ENCODE measurements around the gene APOLD1. TPM values are rescaled to one million over a fixed set of nuclear protein-coding genes. Genes with fewer than 3 reads are reported as not detected.
"Not testable (repeated sequence)": the region's sequence is repeated elsewhere in the genome, so short reads cannot be mapped to it uniquely, and the experiment has no call there.

The APOLD1 gene
- total RNA-seq (ENCODE audit: low replicate concordance) = 7.4 and 11.8 TPM in 2 replicates

GRCh38 chr12:12784911-12785814 is at the start of gene APOLD1:
Gene APOLD1, plus strand, starts transcription at chr12:12785659. Its CDS starts 33 bp downstream, at chr12:12785692.
- no peak within 1 kb of the TSS for H3K9ac ChIP-seq
- no peak within 1 kb of the TSS for H3K4me3 ChIP-seq
- Mint-ChIP-seq H3K4me3 (peak within 1 kb of the TSS; percentile 78), H3K36me3 (peaks cover 15% of the 10 kb centered on the region), H3K4me1 (peaks cover 49% of the 10 kb centered on the region), H3K27me3 (ENCODE audit: insufficient read depth, low read depth) (peaks cover 7% of the 10 kb centered on the region), H3K27ac (peak within 1 kb of the TSS; percentile 98), H3K9me3 (peaks cover 7% of the 10 kb centered on the region)
- H2AFZ ChIP-seq (replicated peaks) = peak within 1 kb of the TSS; percentile 4
- H3K27ac ChIP-seq = no peak within 1 kb of the TSS
- H3F3A ChIP-seq (ENCODE audit: low read depth) = peaks cover 26% of the 10 kb centered on the region
- H3K4me1 ChIP-seq = peaks cover 24% of the 10 kb centered on the region
- no peaks in the 10 kb centered on the region for H3K9me3 ChIP-seq (ENCODE audit: low read depth)
- H4K20me1 ChIP-seq (ENCODE audit: low read depth) = no peaks in the 10 kb centered on the region
- H3K79me2 ChIP-seq (ENCODE audit: low read depth) = no peaks in the 10 kb centered on the region
- DNase-seq (ENCODE audit: low spot score) = peak; percentile 17
- H3K4me2 ChIP-seq = peak within 1 kb of the TSS; percentile 56
- TF ChIP-seq EZH2phosphoT487 (IDR thresholded peaks at IDR 0.05) (no peak), EZH2 (IDR thresholded peaks at IDR 0.05) (no peak), CTCF (IDR thresholded peaks at IDR 0.05) (no peak)
- peaks cover 29% of the 10 kb centered on the region for H3K27me3 ChIP-seq
- H3K36me3 ChIP-seq = no peaks in the 10 kb centered on the region

DNA sequence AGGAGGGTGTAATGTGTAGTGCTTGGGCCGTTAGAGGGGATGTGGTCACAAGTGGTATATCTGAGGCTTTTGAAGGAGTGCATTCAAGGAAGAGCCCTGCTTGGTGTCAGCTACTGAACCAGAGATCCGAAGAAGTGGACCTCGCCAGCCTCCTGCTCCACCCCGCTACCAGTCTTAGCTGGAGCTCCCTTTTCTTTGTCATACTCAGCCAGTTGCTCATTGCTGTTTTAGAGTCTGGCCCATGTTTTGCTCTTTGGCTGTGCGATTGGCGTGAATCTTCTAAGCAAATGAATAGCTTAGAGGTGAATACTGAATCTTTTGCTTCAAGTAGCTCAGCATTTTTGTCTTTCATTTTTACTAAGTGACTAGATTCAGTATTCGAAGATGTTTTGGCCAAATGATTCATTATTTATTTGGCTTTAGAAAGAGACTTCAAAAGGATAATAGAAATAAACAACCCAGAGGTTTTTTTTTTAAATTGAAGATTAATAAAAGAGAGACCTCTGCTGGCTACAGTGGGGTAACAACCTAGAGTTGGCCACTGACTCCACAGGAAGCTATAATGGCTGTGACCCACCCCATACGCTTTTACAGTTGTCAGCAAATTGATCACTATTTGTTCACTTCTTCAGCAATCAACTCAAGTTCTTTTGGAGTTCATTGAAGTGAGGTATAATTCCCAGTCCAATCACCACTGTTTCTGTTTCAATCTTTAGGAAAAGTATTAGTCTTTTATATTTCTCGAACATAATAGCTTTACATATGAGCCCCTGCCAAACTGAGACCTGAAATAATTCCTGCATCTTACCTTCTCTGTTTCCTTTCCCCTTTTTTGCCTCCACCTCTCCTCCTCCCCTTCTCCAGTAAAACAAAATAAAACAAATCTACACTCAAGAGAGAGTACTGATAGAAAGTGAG is 48.4 kb upstream of the APOLD1 start:
- Mint-ChIP-seq H3K4me1 (peaks cover 27% of the 10 kb centered on the region), H3K27me3 (ENCODE audit: insufficient read depth, low read depth) (peaks cover 3% of the 10 kb centered on the region), H3K27ac (peak overlapping the region; percentile 16), H3K36me3 (peaks cover under 1% of the 10 kb centered on the region), H3K9me3 (no peaks in the 10 kb centered on the region), H3K4me3 (no peak overlapping the region)
- peak overlapping the region; percentile 38 for H3K4me2 ChIP-seq
- peak; percentile 32 for DNase-seq (ENCODE audit: low spot score)
- H3K79me2 ChIP-seq (ENCODE audit: low read depth) = no peaks in the 10 kb centered on the region
- peak overlapping the region; percentile 47 for H3K27ac ChIP-seq
- TF ChIP-seq CTCF (IDR thresholded peaks at IDR 0.05) = peak; percentile 59
- no peak for TF ChIP-seq EZH2 (IDR thresholded peaks at IDR 0.05)
- H2AFZ ChIP-seq (replicated peaks) = no peak overlapping the region
- H3F3A ChIP-seq (ENCODE audit: low read depth) = peaks cover 22% of the 10 kb centered on the region
- H3K4me1 ChIP-seq = peaks cover 14% of the 10 kb centered on the region
- no peaks in the 10 kb centered on the region for H4K20me1 ChIP-seq (ENCODE audit: low read depth)
- no peak overlapping the region for H3K4me3 ChIP-seq
- H3K9ac ChIP-seq = no peak overlapping the region
- no peaks in the 10 kb centered on the region for H3K36me3 ChIP-seq
- H3K27me3 ChIP-seq = no peaks in the 10 kb centered on the region
- no peaks in the 10 kb centered on the region for H3K9me3 ChIP-seq (ENCODE audit: low read depth)

DNA sequence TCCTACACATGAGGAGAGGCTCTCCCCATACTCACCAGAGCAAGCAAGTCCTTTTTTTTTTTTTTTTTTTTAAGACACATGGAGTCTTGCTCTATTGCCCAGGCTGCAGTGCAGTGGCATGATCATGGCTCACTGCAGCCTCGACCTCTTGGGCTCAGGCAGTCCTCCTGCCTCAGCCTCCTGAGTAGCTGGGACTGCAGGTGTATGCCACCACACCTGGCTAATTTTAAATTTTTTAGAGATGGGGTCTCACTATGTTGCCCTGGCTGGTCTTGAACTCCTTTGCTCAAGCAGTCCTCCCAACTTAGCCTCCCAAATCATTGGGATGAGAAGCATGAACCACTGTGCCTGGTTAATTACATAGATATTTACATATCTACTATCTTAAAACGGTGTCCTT is 47.3 kb upstream of the APOLD1 start:
- not testable (repeated sequence) for H3K4me3 ChIP-seq; H3K36me3 ChIP-seq; H3K36me3 Mint-ChIP-seq; H3K9me3 ChIP-seq (ENCODE audit: low read depth); H4K20me1 ChIP-seq (ENCODE audit: low read depth); H3K27me3 ChIP-seq; H3K9me3 Mint-ChIP-seq; H3K79me2 ChIP-seq (ENCODE audit: low read depth); H3K27me3 Mint-ChIP-seq (ENCODE audit: insufficient read depth, low read depth); H3K4me2 ChIP-seq; DNase-seq (ENCODE audit: low spot score); H2AFZ ChIP-seq (replicated peaks); H3K9ac ChIP-seq; H3K4me3 Mint-ChIP-seq; H3K27ac Mint-ChIP-seq; H3K27ac ChIP-seq
- Histone ChIP-seq H3K4me1 (peaks cover 14% of the 10 kb centered on the region), H3F3A (ENCODE audit: low read depth) (peaks cover 22% of the 10 kb centered on the region)
- H3K4me1 Mint-ChIP-seq = peaks cover 27% of the 10 kb centered on the region
